C4-2B (cell line): ENCODE data around the gene LIPA.

ENCODE experiments used
- CTCF ChIP-seq: fragments of 450-650 bp; conservative IDR thresholded peaks from 2 replicates; pipeline ENCODE4 v1.5.1; 2017; ENCODE audit warnings: mild to moderate bottlenecking
- ZFX ChIP-seq: fragments of 450-650 bp; IDR thresholded peaks from 2 replicates; pipeline ENCODE4 v1.6.1; 2017

GRCh38 chr10:89299031-89299430, 47.5 kb upstream of the LIPA start:
- TF ChIP-seq CTCF (no peak), ZFX (no peak)
